HUES64 (cell line): ENCODE results near the gene CPSF4.
"Not testable (repeated sequence)": the region's sequence is repeated elsewhere in the genome, so short reads cannot be mapped to it uniquely, and the experiment has no call there.

Experiments used
- H3K27ac ChIP-seq: 2 replicates; pipeline ENCODE4 v1.7.0; 2013; ENCODE audit warnings: low read depth, low read length, inconsistent platforms
- H3K27me3 ChIP-seq: 2 replicates; pipeline ENCODE4 v1.6.1; 2013; ENCODE audit warnings: mild to moderate bottlenecking, low read length; ENCODE audit not compliant: insufficient read depth
- H3K36me3 ChIP-seq: 2 replicates; pipeline ENCODE4 v1.6.1; 2013; ENCODE audit warnings: mild to moderate bottlenecking, low read length; ENCODE audit not compliant: insufficient read depth
- H3K4me1 ChIP-seq: 2 replicates; pipeline ENCODE4 v1.6.1; 2013; ENCODE audit warnings: mild to moderate bottlenecking, low read length, moderate library complexity; ENCODE audit not compliant: insufficient read depth
- H3K4me3 ChIP-seq: 2 replicates; pipeline ENCODE4 v1.5.1; 2013; ENCODE audit warnings: mild to moderate bottlenecking, low read length, moderate library complexity
- H3K9ac ChIP-seq: 2 replicates; pipeline ENCODE4 v1.6.1; 2013; ENCODE audit warnings: mild to moderate bottlenecking, low read depth, low read length
- H3K9me3 ChIP-seq: 2 replicates; pipeline ENCODE4 v1.6.1; 2013; ENCODE audit warnings: low read depth, low read length; ENCODE audit not compliant: insufficient read depth
- WGBS: fragments of 150-250, 120-280 bp; methylation state at CpG from one replicate; pipeline ENCODE4 v1.1.7; 2013; ENCODE audit warnings: missing lambda C conversion rate; 5-methylcytosine and 5-hydroxymethylcytosine counted together

The CPSF4 gene

DNA sequence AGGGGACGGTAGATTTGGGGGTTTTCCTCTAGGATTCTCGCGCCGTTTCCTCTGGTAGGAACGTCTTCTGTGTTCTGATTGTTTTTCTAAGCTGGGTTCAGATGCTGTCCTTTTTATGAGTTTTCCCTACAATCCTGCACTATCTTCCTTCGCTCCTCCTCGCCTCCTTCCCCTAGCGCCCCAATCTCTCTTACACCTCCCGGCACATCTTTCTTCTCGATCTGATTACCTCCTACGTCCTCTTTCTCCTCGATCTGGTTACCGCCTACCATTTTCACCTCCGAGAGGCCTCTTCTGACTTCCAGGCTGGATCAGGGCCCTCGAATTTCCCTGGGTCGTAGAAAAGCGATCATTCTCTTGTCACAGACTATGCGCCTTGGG lies 29.6 kb upstream of the CPSF4 start:
- Histone ChIP-seq H3K27me3 (no peaks in the 10 kb centered on the region), H3K9me3 (no peaks in the 10 kb centered on the region), H3K36me3 (peaks cover 50% of the 10 kb centered on the region), H3K27ac (peak overlapping the region; percentile 100), H3K4me1 (peaks cover 17% of the 10 kb centered on the region), H3K9ac (peak overlapping the region; percentile 98), H3K4me3 (peak overlapping the region; percentile 89)
- WGBS, result under 1% methylated on average over 18 of the region's 18 CpGs

DNA sequence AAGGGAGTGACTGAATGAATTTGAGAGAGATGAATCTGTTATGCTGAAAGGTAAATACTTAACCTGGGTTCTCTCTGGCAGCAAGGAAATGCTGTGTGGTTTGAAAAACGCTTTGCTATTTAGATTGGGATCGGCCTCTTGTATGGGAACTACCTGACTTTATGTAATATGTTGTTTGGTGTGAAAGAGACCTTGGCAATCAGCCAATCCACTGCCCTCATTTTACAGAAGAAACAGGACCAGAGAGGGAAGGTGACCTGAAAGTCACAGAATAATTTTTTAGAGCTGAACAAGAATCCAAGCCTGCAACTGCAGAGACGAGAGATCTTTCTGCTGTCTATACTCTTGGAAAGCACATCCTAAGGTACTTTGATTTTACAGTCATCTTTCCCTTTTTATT lies 28.9 kb upstream of the CPSF4 start:
- WGBS, result 69% methylated on average over 3 of the region's 3 CpGs
- H3K36me3 ChIP-seq, result peaks cover 50% of the 10 kb centered on the region

DNA sequence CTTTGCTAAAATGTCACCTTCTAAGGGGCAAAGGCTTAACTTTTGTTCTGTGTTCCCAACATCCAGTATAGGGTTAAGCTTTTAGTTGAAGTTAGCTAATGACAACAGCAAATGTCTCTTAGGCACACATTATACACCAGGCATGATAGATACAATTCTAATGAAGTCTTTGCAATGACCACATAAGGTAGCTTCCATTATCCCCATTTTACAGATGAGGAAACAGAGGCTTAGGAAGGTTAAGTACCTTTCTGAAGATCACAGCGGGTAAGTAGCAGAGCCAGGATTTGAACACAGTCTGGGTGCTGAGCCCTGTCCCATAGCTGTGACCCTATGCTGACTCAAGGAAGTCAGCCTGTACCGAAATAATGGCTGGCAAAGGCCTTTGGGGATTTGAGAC lies 28.1 kb upstream of the CPSF4 start:
- Histone ChIP-seq H3K27me3 (no peaks in the 10 kb centered on the region), H3K9me3 (no peaks in the 10 kb centered on the region), H3K9ac (no peak overlapping the region), H3K4me1 (peaks cover 17% of the 10 kb centered on the region), H3K27ac (no peak overlapping the region), H3K4me3 (no peak overlapping the region), H3K36me3 (peaks cover 53% of the 10 kb centered on the region)
- 94% methylated on average over 2 of the region's 2 CpGs for WGBS

More for the DNA sequence above, 28.9 kb upstream of the CPSF4 start:
- no peak overlapping the region for H3K27ac ChIP-seq
- H3K9me3 ChIP-seq, result no peaks in the 10 kb centered on the region
- H3K27me3 ChIP-seq, result no peaks in the 10 kb centered on the region
- H3K4me3 ChIP-seq, result peak overlapping the region; percentile 89
- peaks cover 17% of the 10 kb centered on the region for H3K4me1 ChIP-seq
- peak overlapping the region; percentile 98; the same call in 1 of the 2 replicates for H3K9ac ChIP-seq

DNA sequence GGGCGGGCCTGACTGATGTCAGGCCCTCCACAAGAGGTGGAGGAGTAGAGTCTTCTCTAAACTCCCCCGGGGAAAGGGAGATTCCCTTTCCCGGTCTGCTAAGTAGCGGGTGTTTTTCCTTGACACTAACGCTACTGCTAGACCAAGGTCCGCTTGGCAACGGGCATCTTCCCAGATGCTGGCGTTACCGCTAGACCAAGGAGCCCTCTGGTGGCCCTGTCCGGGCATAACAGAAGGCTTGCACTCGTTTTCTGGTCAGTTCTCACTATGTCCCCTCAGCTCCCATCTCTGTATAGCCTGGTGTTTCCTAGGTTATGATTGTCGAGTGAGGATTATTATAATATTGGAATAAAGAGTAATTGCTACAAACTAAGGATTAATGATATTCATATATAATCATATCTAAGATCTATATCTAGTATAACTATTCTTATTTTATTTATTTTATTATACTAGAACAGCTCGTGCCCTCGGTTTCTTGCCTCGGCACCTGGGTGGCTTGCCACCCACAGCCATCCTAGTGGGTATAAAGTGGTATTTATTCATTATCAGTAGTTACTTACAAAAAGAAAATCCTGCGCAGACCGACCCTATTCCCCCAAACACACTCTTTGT lies 23.1 kb upstream of the CPSF4 start:
- peaks cover 95% of the 10 kb centered on the region for H3K36me3 ChIP-seq
- 54% methylated on average over 11 of the region's 17 CpGs for WGBS
- not testable (repeated sequence) for H3K4me3 ChIP-seq

DNA sequence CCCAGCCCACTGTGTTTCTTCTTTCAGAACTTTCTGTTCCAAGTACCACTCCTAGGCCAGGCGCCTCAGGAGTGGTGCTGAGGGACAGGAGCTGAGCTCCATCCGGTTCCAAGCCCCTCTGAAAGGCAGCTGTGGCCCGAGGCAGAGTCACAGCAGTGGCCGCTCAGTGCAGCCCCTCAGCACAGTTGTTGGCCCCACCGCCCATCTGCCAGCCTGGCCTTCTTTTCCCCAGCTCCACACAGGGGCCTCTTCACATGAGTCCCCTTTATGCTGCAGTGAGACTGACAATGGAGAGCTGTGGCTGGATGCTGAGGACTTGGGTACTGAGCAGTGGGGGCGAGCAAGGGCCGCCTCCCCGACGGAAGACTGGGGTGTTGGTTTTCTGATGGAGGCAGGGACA lies 20.5 kb upstream of the CPSF4 start:
- Histone ChIP-seq H3K4me3 (no peak overlapping the region), H3K27me3 (no peaks in the 10 kb centered on the region), H3K9ac (no peak overlapping the region), H3K36me3 (peaks cover 95% of the 10 kb centered on the region), H3K9me3 (no peaks in the 10 kb centered on the region), H3K27ac (no peak overlapping the region), H3K4me1 (no peaks in the 10 kb centered on the region)
- 97% methylated on average over 9 of the region's 9 CpGs for WGBS

More for the DNA sequence above, 23.1 kb upstream of the CPSF4 start:
- H3K9me3 ChIP-seq, H3K4me1 ChIP-seq, H3K27ac ChIP-seq, H3K9ac ChIP-seq, H3K27me3 ChIP-seq: not testable (repeated sequence)

DNA sequence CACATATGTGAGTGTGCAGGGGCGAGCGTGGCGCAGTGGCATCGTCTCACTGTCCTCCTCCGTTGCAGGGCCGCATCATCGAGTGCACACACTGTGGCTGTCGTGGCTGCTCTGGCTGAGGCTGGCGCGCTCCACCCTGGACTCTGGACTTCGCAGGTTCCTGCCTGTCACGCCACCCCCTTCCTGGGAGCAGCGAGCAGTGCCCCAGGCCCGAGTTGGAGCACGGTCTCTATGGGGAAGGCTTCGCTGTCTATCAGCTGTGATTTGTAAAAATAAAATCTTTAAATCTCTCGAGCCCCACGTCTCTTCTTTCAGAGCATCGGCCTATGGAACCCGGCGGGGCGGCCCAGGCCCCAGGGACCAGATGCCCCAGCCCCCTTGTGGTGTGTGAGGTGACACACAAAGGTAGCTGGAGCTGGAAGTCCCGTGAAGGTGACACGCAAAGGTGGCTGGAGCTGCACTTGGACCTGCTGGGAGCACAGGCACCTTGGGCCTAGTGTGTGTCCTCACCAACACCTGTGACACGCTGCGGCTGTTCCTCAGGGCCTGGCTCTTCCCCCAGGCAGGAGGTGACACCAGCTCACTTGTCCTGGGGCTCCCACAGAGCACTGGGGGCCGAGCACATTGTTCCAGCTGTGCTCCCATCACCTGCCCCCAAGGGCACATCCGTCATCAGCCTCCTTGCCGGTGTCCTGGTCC lies 19.3 kb upstream of the CPSF4 start:
- H3K4me3 ChIP-seq, result no peak overlapping the region
- no peaks in the 10 kb centered on the region for H3K9me3 ChIP-seq
- H3K27ac ChIP-seq, result no peak overlapping the region
- peaks cover 95% of the 10 kb centered on the region for H3K36me3 ChIP-seq
- no peaks in the 10 kb centered on the region for H3K27me3 ChIP-seq
- no peaks in the 10 kb centered on the region for H3K4me1 ChIP-seq
- 93% methylated on average over 29 of the region's 29 CpGs for WGBS
- H3K9ac ChIP-seq, result no peak overlapping the region

DNA sequence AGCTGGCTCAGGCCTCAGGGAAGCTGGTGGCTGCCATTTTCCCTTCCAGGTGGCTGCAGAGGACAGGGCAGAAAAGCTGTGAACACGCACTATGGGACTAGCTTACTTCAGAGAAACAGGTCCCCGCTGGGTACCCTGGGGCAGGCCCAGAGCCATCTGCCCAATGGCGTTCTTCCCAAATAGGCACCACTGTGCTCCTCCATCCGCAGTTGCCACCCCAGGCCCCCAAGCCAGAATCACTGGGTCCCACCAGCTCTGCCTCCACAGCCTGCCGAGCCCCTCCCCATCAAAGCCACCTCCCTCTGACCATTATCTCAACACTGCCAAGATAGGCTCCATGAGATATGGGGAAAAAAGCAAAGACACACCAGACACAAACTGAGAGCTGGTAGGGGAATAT lies 18.5 kb upstream of the CPSF4 start:
- H3K9ac ChIP-seq, result no peak overlapping the region
- no peak overlapping the region for H3K4me3 ChIP-seq
- 95% methylated on average over 5 of the region's 5 CpGs for WGBS
- peaks cover 95% of the 10 kb centered on the region for H3K36me3 ChIP-seq
- no peak overlapping the region for H3K27ac ChIP-seq
- H3K4me1 ChIP-seq, result no peaks in the 10 kb centered on the region
- no peaks in the 10 kb centered on the region for H3K27me3 ChIP-seq
- no peaks in the 10 kb centered on the region for H3K9me3 ChIP-seq

DNA sequence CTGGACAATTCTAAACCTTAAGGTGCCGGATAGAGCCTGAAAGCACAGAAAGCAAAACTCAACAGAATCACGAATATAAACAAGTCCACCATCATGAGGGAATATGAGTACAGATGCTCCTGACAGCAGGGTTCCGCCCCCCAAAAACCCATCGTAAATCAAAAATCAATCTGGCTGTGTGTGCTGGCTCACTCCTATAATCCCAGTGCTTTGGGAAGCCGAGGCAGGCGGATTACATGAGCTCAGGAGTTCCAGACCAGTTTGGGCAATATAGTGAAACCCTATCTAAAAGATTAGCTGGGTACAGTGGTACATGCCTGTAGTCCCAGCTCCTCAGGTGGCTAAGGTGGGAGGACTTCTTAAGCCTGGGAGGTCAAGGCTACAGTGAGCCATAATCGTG lies 17.8 kb upstream of the CPSF4 start:
- Histone ChIP-seq H3K9me3 (no peaks in the 10 kb centered on the region), H3K9ac (no peak overlapping the region), H3K4me3 (no peak overlapping the region), H3K27ac (no peak overlapping the region), H3K36me3 (peaks cover 97% of the 10 kb centered on the region), H3K4me1 (no peaks in the 10 kb centered on the region), H3K27me3 (no peaks in the 10 kb centered on the region)
- 91% methylated on average over 7 of the region's 7 CpGs for WGBS

DNA sequence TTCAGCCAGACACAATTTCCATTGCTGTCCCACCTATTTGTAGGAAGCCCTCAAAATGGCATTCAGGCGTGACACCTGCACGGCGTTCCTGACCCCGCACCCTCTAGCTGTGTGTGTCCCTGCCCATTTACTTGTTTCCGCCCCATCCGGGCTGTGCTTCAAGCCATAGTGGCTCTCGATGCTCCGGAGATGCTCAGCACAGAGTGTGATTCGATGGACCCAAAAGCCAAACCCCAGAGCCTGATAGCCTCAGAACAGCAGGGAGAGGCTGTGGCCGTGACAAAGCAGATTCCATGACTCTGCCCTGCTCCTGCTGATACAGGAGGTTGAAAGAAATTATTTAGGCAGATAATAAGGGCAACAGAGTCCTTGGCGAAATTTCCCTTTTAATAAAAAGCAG lies 16.6 kb upstream of the CPSF4 start:
- Histone ChIP-seq H3K9me3 (no peaks in the 10 kb centered on the region), H3K36me3 (peaks cover 85% of the 10 kb centered on the region), H3K27me3 (no peaks in the 10 kb centered on the region), H3K4me3 (no peak overlapping the region), H3K4me1 (no peaks in the 10 kb centered on the region), H3K27ac (no peak overlapping the region), H3K9ac (no peak overlapping the region)
- WGBS, result 94% methylated on average over 11 of the region's 11 CpGs

DNA sequence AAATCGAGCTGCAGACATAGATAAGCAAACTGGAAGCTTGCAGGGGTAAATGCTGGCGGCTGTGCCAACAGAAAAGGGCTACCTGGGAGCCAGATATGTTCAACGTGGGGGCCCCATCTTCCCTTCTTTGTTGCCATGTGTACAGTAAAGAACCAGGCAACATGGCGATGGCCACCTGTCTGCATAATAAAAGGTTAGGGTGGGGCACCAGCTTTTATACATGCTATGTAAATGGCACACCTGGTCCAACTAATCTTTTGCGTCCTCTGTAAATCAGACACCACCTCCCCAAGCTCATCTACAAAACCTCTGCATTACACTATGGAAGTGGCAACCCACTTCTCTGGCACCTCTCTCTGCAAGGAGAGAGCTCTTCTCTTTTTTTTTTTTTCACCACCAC lies 16.1 kb upstream of the CPSF4 start:
- H3K27ac ChIP-seq, result no peak overlapping the region
- no peak overlapping the region for H3K4me3 ChIP-seq
- no peaks in the 10 kb centered on the region for H3K9me3 ChIP-seq
- H3K36me3 ChIP-seq, result peaks cover 81% of the 10 kb centered on the region
- H3K27me3 ChIP-seq, result no peaks in the 10 kb centered on the region
- WGBS, result 89% methylated on average over 5 of the region's 5 CpGs
- H3K9ac ChIP-seq, result no peak overlapping the region
- H3K4me1 ChIP-seq, result no peaks in the 10 kb centered on the region

DNA sequence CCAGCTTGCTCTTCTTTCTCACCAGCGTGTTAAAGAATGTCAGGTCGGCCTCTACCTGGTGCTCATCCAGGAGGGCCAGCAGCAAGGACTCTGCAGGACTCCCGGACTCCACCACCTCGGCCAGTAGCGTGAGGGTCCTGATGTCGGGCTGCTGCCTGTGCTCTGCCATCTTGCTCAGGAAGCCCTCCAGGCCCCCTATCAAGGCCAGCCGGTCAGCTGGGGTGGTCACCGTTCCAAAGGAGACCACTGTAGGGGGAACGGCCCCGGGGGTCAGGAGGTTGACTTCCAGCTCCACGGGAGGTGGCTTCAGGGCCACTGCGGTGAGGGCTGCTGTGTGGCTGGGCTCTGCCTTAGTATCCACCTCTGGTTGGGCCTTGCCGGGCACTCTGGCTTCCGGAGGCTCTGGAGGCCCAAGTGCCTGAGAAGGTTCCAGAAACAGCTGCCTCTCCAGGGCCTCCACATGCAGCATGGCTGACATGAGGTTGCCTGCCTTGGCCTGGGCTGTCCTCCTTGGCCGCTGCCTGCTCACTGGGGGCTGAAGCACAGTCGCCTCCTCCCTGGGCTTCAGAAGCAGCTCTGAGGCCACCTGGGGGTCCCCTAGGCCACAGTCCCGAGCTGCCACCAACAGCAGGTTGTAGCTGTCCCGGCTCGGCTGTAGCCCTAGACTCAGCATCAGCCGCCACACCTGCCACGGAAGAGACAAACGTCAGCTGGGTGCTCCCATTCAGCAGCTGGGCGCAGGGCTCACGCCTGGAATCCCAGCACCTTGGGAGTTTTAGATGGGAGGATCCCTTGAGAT lies 13.6 kb upstream of the CPSF4 start:
- WGBS, result 94% methylated on average over 24 of the region's 24 CpGs
- peaks cover 78% of the 10 kb centered on the region for H3K36me3 ChIP-seq
- H3K4me1 ChIP-seq, result no peaks in the 10 kb centered on the region
- no peak overlapping the region for H3K9ac ChIP-seq
- no peak overlapping the region for H3K27ac ChIP-seq
- H3K27me3 ChIP-seq, result no peaks in the 10 kb centered on the region
- H3K9me3 ChIP-seq, result no peaks in the 10 kb centered on the region
- no peak overlapping the region for H3K4me3 ChIP-seq
